HEK293T (cell line): ENCODE results near the gene CD164L2.

Experiments
- CTCF ChIA-PET: fragments of 350-600 bp; formaldehyde crosslinking; extraction: SDS; loops from one replicate; lab custom pipeline; 2021; ENCODE audit warnings: antibody characterized with exemption, inconsistent platforms; lab: Yijun Ruan, JAX
- POLR2A ChIA-PET: fragments of 350-600 bp; formaldehyde crosslinking; extraction: SDS; loops from one replicate; lab custom pipeline; 2020; ENCODE audit warnings: antibody characterized with exemption, inconsistent platforms; lab: Yijun Ruan, JAX
- DNase-seq: peaks from one replicate; pipeline ENCODE4 v3.0.0; 2012; ENCODE audit warnings: mixed read lengths; ENCODE audit errors: extremely low spot score
- ARNT ChIP-seq: fragments of 450-650 bp; IDR thresholded peaks from 2 replicates; pipeline ENCODE4 v1.6.1; 2017; ENCODE audit warnings: mild to moderate bottlenecking
- BHLHE40 ChIP-seq: fragments of 450-650 bp; IDR thresholded peaks from 2 replicates; pipeline ENCODE4 v1.6.1; 2016; ENCODE audit warnings: mild to moderate bottlenecking, moderate library complexity, borderline replicate concordance
- CTBP1 ChIP-seq: fragments of 450-650 bp; IDR thresholded peaks from 2 replicates; pipeline ENCODE4 v1.6.1; 2016; ENCODE audit warnings: borderline replicate concordance
- ELF4 ChIP-seq: fragments of 450-650 bp; IDR thresholded peaks from 2 replicates; pipeline ENCODE4 v1.6.1; 2017; ENCODE audit warnings: antibody characterized with exemption
- FOXA1 ChIP-seq: fragments of 450-650 bp; IDR thresholded peaks from 2 replicates; pipeline ENCODE4 v1.6.1; 2016; ENCODE audit warnings: mild to moderate bottlenecking
- FOXK2 ChIP-seq: fragments of 450-650 bp; IDR thresholded peaks from 2 replicates; pipeline ENCODE4 v1.6.1; 2016; ENCODE audit warnings: mild to moderate bottlenecking
- FOXM1 ChIP-seq: fragments of 450-650 bp; IDR thresholded peaks from 2 replicates; pipeline ENCODE4 v1.6.1; 2017; ENCODE audit warnings: mild to moderate bottlenecking, borderline replicate concordance
- HDGF ChIP-seq: fragments of 450-650 bp; IDR thresholded peaks from 2 replicates; pipeline ENCODE4 v1.6.1; 2017; ENCODE audit warnings: antibody characterized with exemption, borderline replicate concordance
- L3MBTL2 ChIP-seq: fragments of 450-650 bp; conservative IDR thresholded peaks from 2 replicates; pipeline ENCODE4 v1.6.1; 2016; ENCODE audit warnings: mild to moderate bottlenecking
- LEF1 ChIP-seq: fragments of 450-650 bp; IDR thresholded peaks from 2 replicates; pipeline ENCODE4 v1.6.1; 2017; ENCODE audit warnings: mild to moderate bottlenecking, borderline replicate concordance
- NFRKB ChIP-seq: fragments of 450-650 bp; IDR thresholded peaks from 2 replicates; pipeline ENCODE4 v1.6.1; 2016; ENCODE audit warnings: mild to moderate bottlenecking, moderate library complexity
- PKNOX1 ChIP-seq: fragments of 450-650 bp; IDR thresholded peaks from 2 replicates; pipeline ENCODE4 v1.6.1; 2016
- SP1 ChIP-seq: fragments of 450-650 bp; IDR thresholded peaks from 2 replicates; pipeline ENCODE4 v1.6.1; 2017
- SUZ12 ChIP-seq: fragments of 450-650 bp; IDR thresholded peaks from 2 replicates; pipeline ENCODE4 v1.6.1; 2016; ENCODE audit warnings: mild to moderate bottlenecking
- TARDBP ChIP-seq: fragments of 450-650 bp; IDR thresholded peaks from 2 replicates; pipeline ENCODE4 v1.6.1; 2016
- ZNF384 ChIP-seq: fragments of 450-650 bp; IDR thresholded peaks from 2 replicates; pipeline ENCODE4 v1.6.1; 2016

Gene CD164L2

DNA sequence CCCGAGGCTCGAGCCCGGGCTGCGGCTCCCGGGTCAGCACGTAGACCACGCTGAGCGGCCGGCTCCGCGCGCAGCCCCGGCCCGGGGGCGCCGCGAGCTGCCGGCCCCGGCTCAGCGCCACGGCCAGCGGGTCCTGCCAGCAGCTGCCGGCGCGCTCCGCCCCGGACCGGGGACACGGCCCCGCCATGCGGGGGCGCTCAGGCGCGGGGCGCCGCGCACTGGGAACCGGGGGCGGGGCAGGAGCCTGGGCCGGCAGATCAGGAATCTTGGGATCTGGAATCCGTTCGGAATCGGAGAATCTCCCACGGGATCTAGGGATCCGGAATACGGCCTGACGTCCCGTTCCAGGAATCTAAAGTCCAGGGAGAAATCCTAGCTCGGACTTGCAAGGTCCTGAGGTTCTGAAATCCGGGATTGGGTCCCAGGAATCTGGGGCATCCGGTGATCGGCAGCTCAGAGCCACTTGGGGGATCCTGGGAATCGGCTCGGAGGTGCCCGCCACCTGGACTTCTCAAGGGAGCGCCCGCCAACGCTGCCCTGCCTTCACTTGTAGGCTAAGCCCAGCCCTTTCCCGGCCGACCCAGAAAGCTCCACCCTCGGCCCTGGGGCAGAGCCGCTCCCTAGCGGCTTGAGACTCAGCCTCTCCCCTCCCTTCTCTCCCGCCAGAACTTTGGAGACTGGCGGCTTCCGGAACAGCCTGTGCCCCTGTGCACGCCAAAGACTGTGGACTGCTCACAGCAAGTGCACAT lies 16.5 kb downstream of the CD164L2 start, which contains the start of gene MAP3K6:
TSS of gene MAP3K6 (minus strand) at position 551 of the 749 bp plus-strand sequence. CDS start at position 187, 364 bp downstream.
- ChIA-PET POLR2A (interaction anchor here (0.7 to 4.0 kb wide), 24 partner anchors 8 to 201 kb away, joined by 3 to 26 read pairs (median 5); partner anchors contain the start of genes CD164L2, FCN3 and SYTL1), CTCF (interaction anchor here (0.6 to 3.8 kb wide), 13 partner anchors 9 to 353 kb away, joined by 3 to 25 read pairs (median 3); partner anchors contain the start of gene CD164L2)
- peak; percentile 73 for DNase-seq
- peak; percentile 39; the same call in 1 of the 2 replicates for TF ChIP-seq FOXM1
- no peak for TF ChIP-seq PKNOX1
- TF ChIP-seq L3MBTL2, result peak; percentile 48
- no peak for TF ChIP-seq FOXK2
- no peak for TF ChIP-seq CTBP1
- TF ChIP-seq ARNT, result peak; percentile 47; the same call in 1 of the 2 replicates
- TF ChIP-seq HDGF, result 0 out of 2 replicates have a peak, but pooled peaks have one; percentile 36
- TF ChIP-seq ELF4, result peak; percentile 31; the same call in 1 of the 2 replicates

GRCh38 chr1:27366113-27366410 lies 17.1 kb downstream of the CD164L2 start:
- ChIA-PET POLR2A (interaction anchor here (1.0 to 4.0 kb wide), 22 partner anchors 9 to 211 kb away, joined by 3 to 26 read pairs (median 4); partner anchors contain the start of genes CD164L2, FCN3, SLC9A1 and SYTL1), CTCF (interaction anchor here (0.5 to 3.8 kb wide), 11 partner anchors 9 to 354 kb away, joined by 3 to 25 read pairs (median 3); partner anchors contain the start of gene CD164L2)
- peak; percentile 74 for DNase-seq
- TF ChIP-seq ELF4 (no peak), CTBP1 (no peak), SUZ12 (no peak), L3MBTL2 (no peak), NFRKB (no peak), FOXA1 (no peak), TARDBP (no peak), ARNT (no peak), FOXM1 (no peak), LEF1 (no peak), FOXK2 (no peak), SP1 (no peak)

DNA sequence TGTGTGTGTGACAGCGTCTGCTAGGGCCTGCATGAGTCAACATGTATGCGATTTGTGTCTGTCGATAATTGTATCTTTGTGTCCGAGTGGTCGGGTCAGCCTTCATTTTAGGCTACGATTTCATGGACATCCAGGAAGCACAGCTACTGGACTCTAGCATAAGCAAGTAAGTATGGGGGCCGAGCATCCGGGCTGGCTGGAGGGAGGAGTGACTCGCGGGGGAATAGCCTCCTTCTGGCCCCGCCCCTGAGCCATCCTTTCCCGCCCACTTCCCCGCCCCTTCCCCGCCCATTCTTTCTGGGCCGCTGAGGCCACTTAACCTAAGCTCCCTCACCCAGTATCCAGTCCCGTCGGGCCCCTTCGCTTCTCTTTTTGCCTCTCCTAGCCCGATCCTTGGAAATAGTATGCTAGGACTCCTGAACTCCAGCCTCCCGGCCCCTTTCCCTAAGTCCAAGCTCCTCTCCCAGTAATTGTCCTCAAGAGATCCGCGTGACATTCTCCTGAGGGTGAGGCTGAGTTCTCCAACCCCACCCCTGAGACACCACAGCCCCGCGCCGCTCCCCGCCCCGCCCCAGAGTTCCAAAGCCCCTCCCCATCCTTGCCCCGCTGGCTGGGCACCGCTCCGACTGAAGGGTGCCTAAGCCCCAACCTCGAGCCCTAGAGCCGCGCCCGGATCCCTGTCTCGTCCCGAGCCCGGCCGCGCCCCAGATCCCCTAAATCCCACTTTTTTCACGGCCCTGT lies 17.6 kb downstream of the CD164L2 start:
- ChIA-PET CTCF (interaction anchor here (0.5 to 3.8 kb wide), 9 partner anchors 8 to 354 kb away, joined by 3 to 25 read pairs (median 3); partner anchors contain the start of gene CD164L2), POLR2A (interaction anchor here (0.5 to 4.0 kb wide), 22 partner anchors 9 to 380 kb away, joined by 3 to 26 read pairs (median 5); partner anchors contain the start of genes CD164L2, FCN3, SLC9A1 and SYTL1)
- peak; percentile 90 for DNase-seq
- TF ChIP-seq SP1 (peak; percentile 83), SUZ12 (no peak)

- no peak for DNase-seq
- CTCF ChIA-PET, result interaction anchor here (0.6 to 2.6 kb wide), 4 partner anchors 8 to 65 kb away, joined by 3 to 9 read pairs (median 6); partner anchors contain the start of gene CD164L2
- TF ChIP-seq FOXM1 (no peak), LEF1 (no peak), HDGF (no peak), CTBP1 (no peak), ELF4 (no peak), L3MBTL2 (no peak), SUZ12 (no peak), FOXK2 (no peak), BHLHE40 (no peak), PKNOX1 (no peak), ZNF384 (no peak), SP1 (no peak), FOXA1 (no peak), TARDBP (no peak)
- POLR2A ChIA-PET, result interaction anchor here (0.5 to 4.0 kb wide), 19 partner anchors 8 to 379 kb away, joined by 3 to 26 read pairs (median 5); partner anchors contain the start of genes CD164L2, FCN3, SLC9A1 and SYTL1
These were observed 18.3 kb downstream of the CD164L2 start for GRCh38 chr1:27364696-27365371.

GRCh38 chr1:27363766-27364695 lies 19.1 kb downstream of the CD164L2 start:
- TF ChIP-seq L3MBTL2 (no peak), FOXK2 (no peak), SUZ12 (no peak), BHLHE40 (no peak), NFRKB (no peak), SP1 (no peak), ARNT (no peak)
- CTCF ChIA-PET, result no interaction called here
- POLR2A ChIA-PET, result interaction anchor here (3.0 to 4.0 kb wide), 2 partner anchors 14 to 22 kb away, joined by 24 to 26 read pairs; partner anchors contain the start of gene SYTL1
- no peak for DNase-seq
